Loucy (cell line): ENCODE results near the gene ZNF750.

ENCODE experiments used
- EZH2phosphoT487 ChIP-seq: fragments of 200-600 bp; IDR thresholded peaks from 2 replicates; pipeline ENCODE4 v1.6.1; 2018; ENCODE audit warnings: antibody characterized with exemption, mild to moderate bottlenecking, moderate library complexity, borderline replicate concordance
- TF ChIP-seq, protein P1 (sequence below): fragments of 200-600 bp; sonication (generic); conservative IDR thresholded peaks from 2 replicates; pipeline ENCODE4 v1.5.1; 2014; ENCODE audit warnings: mild to moderate bottlenecking, antibody characterized with exemption, low read length

GRCh38 chr17:82878527-82878926 is 38.7 kb upstream of the ZNF750 start:
- TF ChIP-seq, protein P1, sequence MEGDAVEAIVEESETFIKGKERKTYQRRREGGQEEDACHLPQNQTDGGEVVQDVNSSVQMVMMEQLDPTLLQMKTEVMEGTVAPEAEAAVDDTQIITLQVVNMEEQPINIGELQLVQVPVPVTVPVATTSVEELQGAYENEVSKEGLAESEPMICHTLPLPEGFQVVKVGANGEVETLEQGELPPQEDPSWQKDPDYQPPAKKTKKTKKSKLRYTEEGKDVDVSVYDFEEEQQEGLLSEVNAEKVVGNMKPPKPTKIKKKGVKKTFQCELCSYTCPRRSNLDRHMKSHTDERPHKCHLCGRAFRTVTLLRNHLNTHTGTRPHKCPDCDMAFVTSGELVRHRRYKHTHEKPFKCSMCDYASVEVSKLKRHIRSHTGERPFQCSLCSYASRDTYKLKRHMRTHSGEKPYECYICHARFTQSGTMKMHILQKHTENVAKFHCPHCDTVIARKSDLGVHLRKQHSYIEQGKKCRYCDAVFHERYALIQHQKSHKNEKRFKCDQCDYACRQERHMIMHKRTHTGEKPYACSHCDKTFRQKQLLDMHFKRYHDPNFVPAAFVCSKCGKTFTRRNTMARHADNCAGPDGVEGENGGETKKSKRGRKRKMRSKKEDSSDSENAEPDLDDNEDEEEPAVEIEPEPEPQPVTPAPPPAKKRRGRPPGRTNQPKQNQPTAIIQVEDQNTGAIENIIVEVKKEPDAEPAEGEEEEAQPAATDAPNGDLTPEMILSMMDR, result no peak
- no peak for TF ChIP-seq EZH2phosphoT487
